NCI-H2107 (cell line): Measurements from ENCODE around the gene UNCX.

ENCODE experiments used
- DNase-seq: peaks from one replicate; lab custom pipeline; 2025; lab: John Stamatoyannopoulos, UW

The UNCX gene

DNA sequence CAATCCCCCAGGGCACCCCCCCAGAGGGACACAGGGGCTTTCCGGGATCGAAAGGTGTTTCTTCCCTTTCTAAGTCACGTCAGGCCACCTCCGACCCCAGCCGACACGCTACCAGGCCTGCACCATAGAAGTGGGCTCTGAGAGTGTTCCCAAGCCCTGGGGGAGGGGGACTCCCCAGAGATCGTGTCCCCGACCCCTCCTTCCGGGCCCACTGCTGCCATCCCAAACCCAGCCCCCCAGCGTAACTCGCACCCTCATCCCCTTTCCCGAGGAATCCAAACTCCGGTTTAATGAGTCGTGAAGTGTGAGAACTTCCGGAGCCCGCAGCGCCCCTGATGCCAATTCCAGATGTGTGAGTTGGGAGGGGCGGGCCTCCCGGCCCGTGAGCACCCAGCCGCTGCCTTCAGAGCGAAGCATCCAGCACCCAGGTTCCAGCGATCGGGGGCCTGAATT is 11.3 kb downstream of the UNCX start:
- no peak for DNase-seq

- no peak for DNase-seq
Observed at GRCh38 chr7:1244700-1245523, 12.2 kb downstream of the UNCX start.

DNA sequence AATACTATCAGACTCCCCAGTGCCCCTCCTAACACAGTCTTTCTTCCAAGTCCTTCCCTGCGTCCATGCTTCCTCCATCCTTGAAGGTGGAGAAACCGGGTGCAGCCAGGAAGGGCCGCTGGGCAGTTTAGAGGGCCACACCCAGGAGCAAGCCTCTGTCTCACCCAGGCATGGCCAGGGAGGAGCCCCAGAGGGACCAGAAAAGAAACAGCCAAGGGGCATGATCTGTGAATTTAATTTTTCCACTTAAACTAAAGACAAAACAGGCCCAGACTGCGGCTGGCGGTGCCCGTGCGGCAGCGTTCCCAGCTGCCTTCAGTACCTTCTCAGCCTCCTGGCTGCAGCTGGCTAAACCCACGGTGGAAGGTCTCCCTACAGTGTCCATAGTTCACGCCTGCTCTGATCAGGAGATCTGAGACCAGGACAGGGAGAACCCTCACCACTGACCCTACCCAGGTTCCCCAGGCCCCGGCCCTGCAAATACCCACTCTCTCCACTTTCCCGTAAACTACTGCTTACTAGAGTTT is 12.9 kb downstream of the UNCX start:
- no peak for DNase-seq

- DNase-seq: no peak
Observed at GRCh38 chr7:1246160-1246870, 13.6 kb downstream of the UNCX start.

DNA sequence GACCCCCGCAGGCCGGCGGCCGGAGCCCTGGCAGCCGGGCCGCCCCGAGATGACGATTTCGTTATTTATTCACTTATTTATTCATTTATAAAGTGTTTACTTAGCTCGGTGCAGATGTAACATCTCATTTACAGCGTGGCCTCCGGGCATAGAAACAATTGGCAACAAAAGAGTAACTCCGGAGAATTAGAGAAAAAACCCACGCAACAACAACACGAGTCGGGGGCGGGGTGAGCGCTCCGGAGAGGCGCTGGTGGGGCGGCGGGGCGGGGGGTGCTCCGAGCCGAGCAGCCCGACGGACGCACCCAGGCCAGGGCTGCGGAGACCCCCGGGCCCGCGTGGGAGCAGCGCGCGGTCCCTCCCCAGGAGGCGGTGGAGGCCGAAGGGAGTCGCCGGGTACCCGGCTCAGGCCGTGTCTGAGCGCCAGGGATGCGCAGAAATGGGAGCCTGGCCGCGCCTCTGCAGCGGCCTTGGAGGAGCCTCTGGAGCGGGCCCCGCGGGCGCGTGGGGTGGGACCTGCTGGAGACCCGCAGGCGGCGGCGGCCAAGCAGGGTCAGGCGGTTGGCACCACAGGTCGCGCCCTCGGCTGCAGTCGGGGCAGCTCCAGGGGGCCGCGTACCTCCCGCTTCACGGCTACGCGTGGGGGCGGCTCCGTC is 14.3 kb downstream of the UNCX start:
- no peak for DNase-seq

DNA sequence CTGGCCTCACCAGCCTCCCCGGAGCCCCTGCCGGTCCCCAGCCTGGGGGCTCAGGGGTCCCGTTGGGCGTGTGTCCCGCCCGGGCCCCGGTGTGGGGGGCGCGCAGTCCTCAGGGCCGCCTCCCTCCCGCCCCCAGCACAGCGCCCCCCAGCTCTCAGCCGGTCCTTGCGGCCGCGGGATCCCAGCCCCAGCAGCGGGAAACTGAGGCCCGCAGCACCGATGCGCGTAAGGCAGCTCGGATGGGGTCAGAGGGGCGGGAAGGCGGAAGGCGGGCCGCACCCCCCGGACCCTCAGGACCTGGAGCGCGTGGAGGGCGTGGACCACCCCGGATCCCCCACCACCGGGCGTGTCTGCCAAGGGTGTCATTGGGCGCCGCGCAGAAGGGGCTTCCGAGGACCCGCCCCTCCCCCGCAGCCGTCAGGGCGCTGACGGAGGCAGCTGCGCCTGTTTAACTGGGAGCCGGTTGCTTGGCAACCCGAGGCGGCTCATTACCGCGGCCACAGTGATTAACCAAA is 14.9 kb downstream of the UNCX start:
- no peak for DNase-seq

GRCh38 chr7:1248143-1248915 is 15.7 kb downstream of the UNCX start:
- DNase-seq: no peak

- DNase-seq: no peak
Observed at GRCh38 chr7:1248916-1249581, 16.4 kb downstream of the UNCX start.

DNA sequence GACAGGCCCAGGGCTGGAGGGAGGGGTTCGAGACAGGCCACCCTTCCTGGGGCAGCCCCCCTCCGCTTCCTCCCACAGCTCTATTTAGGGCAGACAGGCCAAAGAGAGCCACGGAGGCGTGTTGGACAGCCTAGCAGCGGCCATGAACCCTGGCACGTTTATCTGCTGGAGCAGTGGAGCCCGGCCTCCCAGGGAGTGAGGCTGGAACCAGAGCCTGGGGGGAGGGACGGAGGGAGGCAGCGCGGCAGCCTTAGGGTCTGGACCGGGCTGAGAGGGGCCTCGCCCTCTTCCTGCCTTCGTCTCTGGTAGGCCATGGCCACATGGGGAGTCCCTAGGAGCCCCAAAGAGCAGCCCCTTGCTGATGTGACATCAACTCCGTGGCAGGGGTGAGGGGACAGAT is 17.1 kb downstream of the UNCX start:
- DNase-seq: no peak

GRCh38 chr7:1250901-1251300 is 18.2 kb downstream of the UNCX start:
- no peak for DNase-seq

- DNase-seq: no peak
Observed at GRCh38 chr7:1251796-1252539, 19.3 kb downstream of the UNCX start.

DNA sequence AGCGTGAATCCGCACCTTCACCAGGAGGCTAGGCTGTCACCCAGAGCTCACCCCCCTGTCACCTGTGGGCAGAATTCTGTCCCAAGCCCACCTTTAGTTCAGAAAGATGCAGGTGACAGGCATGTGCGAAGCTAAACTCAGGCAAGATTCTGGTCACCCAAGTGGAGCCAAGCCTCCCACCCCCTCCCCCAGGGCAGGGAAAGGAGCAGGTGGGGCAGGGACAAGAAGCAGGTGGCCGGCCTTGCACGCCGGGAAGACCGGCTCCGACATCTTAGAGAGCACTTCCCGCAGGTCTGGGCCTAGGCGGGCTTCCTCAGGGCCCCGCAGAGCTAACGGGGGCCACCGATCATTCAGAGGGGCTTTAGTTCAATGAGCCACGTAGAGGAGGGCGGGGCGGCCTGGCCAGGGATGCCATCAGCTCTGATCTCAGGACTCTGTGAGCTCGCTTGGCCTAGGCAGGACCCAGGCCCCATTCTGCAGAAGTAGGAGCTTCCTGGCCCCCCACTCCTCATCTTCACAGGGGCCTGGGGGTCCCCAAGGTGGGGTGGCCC is 19.9 kb downstream of the UNCX start:
- no peak for DNase-seq

GRCh38 chr7:1253681-1254181 is 21.1 kb downstream of the UNCX start:
- no peak for DNase-seq

GRCh38 chr7:1254281-1255079 is 21.8 kb downstream of the UNCX start:
- DNase-seq: no peak

DNA sequence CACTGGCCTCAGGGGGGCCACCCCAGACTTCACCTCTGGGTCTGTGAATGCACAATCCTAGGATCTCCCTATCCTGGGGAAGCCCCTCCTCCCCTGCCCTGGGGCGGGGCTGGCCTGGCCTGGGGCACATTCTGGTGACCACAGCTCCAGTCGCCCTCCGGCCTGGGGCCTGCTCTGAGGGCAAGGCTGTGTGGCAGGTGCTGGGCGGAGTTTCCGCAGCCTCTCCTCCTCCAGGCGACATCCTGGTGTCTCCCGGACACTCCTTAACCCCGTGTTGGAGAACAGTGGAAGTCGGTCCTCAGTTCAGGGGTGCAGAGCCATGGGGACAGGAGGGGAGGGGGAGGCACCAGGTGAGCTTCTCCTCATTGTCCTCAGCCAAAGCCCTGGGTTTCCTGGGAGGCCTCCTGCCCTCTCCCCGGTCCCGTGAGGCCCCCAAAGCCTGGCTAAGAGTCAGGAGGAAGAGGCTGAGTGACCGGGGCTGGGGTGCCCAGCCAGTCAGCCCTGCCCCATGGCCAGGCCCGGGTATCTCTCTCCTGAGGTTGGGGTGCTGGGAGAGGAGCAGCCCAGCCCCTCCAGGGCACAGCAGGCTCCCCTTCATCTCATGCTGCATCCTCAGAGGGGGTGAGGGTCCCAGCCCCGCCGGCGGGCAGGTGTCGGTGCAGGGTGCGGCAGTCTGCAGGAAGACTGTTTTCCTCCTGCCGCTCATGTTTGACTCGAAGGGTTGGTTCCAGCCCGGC is 22.6 kb downstream of the UNCX start:
- no peak for DNase-seq

DNA sequence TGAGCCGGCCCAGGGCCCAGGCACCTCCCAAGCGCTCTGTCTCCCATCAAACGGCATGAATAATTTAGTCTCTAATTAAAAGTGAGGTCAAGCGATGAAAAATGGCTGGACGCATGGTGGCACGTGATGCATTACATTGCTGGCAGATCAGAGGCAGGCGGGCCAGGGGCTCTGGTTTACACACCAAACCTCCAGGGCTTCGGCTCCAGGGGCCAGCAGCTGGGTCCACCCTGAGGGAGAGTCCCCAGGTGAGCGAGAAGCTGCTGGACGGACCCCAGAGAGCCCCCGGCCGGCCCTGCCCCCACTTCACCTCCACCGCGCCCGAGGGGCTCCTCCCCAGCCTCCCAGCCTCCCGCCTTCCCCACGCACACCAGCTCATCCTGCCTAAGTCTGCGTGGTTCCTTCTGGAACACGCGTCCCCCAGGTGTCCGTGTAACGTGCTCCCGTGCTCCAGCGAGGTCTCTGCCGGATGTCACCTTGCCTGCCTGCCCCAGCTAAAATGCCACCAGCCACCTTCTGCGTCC is 23.2 kb downstream of the UNCX start:
- no peak for DNase-seq

GRCh38 chr7:1256621-1257020 is 23.9 kb downstream of the UNCX start:
- DNase-seq: no peak

- no peak for DNase-seq
Observed at GRCh38 chr7:1257221-1257620, 24.5 kb downstream of the UNCX start.
